SK-MEL-5 (cell line): ENCODE measurements around the gene AHSP. TPM values are rescaled to one million over a fixed set of nuclear protein-coding genes. Genes with fewer than 3 reads are reported as not detected.
"Not testable (repeated sequence)": the region's sequence is repeated elsewhere in the genome, so short reads cannot be mapped to it uniquely, and the experiment has no call there.

Experiments
- DNase-seq: peaks from one replicate; pipeline ENCODE4 v3.0.0-alpha.2; 2016; ENCODE audit warnings: low read depth, low spot score
- in situ Hi-C: cut with HindIII; loops from 2 replicates; pipeline ENCODE4 v1.10.0; 2016; ENCODE audit warnings: low sequenced_read_pairs, high pct_unique_total_duplicates, low pct_unique_long_range_greater_than_20kb
- total RNA-seq: library from RNA; depleted of rRNA; stranded (reverse); fragments of >200 nt; shearing (Covaris generic); gene quantifications from 2 replicates; pipeline ENCODE4 v1.2.3, GENCODE V29; 2014

The AHSP gene
- total RNA-seq, 1 experiment from 2014 or later = not detected

DNA sequence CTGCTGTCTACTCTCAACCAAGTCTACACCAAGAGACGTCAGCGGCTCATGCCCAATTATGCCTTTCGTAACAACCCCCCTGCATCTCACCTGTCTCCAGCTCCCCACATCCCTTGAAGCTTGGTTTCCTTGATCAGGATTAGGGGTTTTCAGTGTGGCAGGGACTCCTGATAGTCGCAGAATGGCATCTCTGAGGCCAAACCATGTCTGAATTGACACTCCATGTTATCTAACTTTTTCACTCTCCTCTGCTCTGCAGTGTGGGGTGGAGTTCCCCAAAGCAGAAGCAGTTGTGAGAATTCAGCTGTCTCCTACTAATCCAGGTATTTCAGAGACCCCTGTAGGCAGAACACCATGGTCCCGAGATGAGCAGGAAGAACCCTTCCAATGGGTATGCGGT, 5.6 kb upstream of the AHSP start:
- in situ Hi-C loops = no loop called here
- DNase-seq = no peak

DNA sequence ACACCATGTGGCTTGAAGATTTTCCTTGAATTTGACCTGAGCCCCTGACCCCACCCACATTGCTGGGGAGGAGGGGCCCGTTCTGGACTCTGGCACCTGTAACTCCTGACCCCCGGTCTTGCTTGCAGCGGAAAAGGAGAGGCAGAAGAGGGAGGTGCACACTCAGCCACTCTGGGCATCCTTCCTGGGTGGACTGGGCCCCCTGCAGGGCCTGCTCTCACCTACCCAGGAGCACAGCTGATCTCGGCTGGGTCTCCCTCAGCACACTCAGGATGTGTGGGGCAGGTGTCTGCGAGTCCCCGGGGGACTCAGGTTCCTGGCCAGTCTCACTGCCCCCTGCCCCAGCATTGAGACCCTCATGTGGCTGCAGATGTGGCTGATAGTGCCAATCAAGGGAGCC, 3.9 kb upstream of the AHSP start:
- DNase-seq, in situ Hi-C loops: not testable (repeated sequence)

DNA sequence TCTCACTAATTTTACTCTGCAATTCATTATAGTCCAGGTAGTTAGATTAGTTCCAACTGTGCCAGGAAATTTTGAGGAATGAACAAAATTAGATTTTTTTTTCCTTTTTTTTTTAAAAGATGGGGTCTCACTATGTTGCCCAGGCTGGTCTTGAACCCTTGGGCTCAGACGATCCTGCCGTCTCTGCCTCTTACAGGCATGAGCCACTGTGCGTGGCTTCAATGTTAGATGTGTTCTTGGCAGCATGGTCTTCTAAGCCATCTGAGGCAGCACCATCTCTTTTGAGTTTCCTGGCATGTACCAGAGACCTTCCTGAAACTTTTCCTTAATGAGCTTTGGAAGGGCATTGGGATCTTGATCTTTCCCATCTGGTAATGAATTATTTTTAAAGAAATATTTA, 2.6 kb upstream of the AHSP start:
- no peak for DNase-seq
- in situ Hi-C loops = no loop called here

DNA sequence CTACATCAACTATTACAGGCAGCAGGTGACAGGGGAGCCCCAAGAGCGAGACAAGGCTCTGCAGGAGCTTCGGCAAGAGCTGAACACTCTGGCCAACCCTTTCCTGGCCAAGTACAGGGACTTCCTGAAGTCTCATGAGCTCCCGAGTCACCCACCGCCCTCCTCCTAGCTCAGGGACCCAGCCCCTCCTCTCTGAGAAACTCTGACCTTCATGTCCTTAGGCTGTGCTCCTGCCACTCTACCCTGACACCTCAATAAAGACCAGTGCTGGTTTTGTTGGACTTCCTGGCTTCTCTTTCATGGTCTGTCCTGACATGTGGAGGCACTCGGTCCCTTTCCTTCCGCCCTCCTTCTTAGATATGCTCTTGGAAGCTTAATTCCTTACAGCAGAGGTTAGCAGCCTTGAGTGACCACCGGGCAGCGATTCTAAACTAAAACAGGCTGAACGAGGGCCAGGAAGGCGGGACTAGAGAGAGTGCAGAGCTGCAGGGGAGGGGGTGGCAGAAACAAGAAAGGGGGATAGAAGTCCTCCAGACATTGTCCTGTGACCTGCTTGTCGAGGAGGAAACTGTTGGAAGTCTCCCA, 915 bp downstream of the AHSP start:
- no peak for DNase-seq
- in situ Hi-C loops = no loop called here

DNA sequence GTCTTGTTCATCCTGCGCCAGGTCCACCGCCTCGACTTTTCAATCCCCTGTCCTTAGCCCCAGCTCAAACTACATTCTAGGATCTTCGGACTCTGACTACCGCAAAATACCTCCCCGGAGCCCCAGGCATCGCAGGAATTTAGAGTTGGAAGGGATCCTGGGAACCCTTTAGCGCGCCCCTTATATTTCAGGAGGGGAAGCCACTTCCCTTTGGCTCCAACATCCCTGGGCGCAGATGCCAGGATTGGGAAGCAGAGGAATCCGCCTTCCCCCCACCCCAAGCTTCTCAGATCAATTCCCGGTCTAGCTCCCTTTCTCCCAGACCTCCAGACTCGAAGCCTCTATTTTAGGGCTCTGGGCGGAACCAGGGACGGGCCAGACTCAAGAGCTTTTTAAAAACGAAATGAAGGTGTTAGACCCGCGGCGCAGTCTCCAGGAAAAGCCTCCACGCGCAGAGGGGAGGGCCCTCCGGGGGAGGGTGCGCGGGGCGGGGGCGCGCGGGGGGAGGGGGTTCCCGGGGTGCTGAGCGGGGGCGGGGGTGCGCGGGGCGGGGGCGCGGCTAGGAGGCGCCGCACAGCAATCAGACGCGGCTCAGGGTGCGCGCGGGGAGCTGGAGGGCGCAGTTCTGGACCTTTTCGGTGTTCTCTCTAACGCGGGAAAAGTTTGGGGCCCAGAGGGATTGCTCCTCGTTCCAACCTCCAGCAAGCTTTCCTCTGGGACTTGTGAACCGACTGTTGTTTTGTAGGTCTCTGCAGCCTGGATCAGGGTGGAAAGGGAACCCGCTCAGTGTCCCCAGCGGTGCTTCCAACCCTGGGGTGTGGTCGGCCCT, 1.6 kb downstream of the AHSP start:
- no peak for DNase-seq
- in situ Hi-C loops = no loop called here

DNA sequence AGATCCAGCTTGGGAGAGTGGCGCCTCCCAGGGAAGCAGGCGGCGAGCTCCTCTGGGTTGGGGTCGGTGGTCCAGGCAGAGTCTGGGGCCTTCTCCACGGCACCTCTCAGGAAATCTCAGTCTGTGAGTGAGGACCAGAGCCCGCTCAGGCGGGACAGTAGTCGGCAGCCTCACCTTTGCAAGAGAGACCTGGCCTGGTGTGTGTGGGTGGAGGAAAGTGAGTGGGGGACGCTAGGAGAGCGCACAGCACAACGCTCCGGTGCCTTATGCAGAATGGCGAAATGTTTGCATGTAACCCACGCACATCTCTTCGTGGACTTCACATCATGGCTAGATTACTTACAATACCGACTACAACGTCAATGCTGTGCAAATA, 2.2 kb downstream of the AHSP start:
- DNase-seq = no peak
- in situ Hi-C loops = no loop called here

DNA sequence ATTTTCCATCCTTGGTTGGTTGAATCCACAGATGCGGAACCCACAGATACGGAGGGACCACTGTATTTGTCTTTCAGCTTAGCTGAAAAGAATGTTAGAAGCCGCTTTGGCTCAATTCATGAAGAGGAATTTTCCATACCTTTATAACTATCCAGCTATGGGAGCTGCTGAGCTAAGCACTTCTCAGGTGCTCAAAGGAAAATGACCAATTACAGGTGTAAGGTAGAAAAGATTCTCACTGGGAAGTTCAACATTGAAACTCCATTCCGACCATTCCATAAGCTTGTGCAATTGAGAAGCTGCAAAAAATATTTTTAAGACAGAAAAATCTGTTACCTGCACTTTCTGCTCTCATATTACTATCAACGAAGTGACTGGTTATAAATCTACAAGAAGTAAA, 2.7 kb downstream of the AHSP start:
- in situ Hi-C loops = no loop called here

DNA sequence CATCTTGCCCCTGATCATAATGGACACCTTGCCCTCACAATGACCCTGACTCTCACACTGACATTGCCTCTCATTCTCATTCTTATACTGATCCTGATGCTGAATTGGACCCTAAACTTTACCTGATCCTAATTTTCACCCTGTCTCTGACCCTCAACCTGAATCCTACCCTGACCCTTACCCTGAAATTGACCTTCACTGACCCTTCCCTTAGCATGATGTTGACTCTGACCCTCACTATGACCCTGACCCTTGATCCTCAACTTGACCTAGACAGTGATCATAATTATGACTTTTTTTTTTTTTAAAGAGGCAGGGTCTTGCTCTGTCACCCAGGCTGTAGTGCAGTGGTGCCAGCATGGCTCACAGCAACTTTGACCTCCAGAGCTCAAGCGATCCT, 3.4 kb downstream of the AHSP start:
- in situ Hi-C loops = no loop called here
- DNase-seq = no peak

More for the DNA sequence above, 2.7 kb downstream of the AHSP start:
- no peak for DNase-seq

DNA sequence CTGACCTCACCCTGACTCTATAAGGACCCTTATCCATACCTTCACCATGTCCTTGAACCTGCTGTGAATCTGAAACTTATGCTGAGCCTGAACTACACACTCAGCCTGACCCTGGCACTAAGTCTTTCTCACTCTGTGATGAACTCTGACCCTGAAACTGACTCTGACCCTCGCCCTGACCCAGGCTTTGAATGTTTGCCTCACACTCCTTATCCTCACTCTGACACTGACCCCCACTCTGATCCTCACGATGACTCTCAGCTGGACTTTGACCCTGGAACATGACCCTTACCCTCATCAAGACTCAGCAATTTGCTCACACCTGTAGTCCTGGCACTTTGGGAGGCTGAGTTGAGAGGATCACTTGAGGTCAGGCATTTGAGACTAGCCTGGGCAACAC, 4.4 kb downstream of the AHSP start:
- DNase-seq = no peak
- in situ Hi-C loops = no loop called here

DNA sequence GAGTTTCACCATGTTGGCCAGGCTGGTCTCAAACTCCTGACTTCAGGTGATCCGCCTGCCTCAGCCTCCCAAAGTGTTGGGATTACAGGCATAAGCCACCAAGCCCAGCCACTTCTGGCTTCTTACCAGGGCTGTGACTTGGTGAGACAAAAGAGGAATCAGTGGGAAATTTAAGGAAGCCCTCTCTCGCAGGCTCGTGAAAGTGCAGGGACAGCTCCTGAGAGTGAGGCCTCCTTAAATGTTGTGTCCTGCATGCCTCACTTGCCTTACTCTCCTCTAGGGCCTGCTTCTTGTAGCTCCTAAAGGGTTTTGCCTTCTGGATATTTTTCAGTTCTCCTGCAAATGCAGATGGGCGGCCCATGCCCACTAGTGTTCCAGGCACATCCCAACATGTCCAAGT, 5.2 kb downstream of the AHSP start:
- no peak for DNase-seq
- in situ Hi-C loops = no loop called here

DNA sequence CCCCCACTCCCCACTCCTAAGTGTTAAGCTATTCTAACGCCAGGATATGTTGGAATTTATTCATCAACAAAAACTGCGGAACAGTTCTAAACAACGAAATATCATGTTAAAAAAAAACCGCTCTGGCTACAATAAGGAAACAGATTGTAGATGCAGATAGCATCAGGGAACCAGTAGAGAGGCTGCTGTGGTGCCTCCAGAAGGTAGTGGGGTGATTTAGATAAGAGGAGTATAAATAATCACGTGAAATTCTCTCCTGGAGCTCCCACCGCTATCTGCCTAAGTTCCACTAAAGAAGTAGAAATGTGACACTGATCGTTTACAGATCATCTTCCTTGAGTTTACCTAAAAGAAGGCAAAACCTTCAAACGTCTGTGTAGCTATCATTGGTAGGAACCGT, 8.0 kb downstream of the AHSP start:
- in situ Hi-C loops = no loop called here

DNA sequence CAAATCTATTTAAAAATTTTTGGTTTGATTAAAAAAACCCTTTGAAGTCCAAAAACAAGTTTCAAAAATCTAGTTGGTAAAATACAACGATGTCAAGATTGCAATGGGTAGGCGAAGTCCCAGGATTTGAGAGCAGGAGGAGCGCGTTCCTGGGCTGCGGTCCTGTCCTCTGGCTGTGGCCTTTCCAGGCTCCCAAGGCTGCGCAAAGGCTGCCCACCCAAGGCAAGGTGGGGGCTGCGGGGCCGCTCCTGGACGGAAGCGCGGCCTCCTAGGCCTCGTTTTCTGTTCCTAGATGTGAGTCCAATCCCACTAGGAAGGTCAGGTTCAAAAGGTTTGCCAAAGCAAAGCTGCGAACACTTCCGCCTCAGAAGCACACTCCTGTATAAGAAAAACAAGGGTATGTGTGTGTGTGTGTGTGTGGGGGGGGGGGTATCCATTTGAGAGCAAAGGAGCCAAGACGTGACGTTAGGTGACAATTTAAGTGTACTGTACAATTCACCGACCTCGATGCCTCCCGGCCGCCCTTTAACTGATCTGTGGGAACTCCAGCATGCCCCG, 9.2 kb downstream of the AHSP start:
- in situ Hi-C loops = no loop called here
- no peak for DNase-seq

More for the DNA sequence above, 8.0 kb downstream of the AHSP start:
- DNase-seq = no peak

DNA sequence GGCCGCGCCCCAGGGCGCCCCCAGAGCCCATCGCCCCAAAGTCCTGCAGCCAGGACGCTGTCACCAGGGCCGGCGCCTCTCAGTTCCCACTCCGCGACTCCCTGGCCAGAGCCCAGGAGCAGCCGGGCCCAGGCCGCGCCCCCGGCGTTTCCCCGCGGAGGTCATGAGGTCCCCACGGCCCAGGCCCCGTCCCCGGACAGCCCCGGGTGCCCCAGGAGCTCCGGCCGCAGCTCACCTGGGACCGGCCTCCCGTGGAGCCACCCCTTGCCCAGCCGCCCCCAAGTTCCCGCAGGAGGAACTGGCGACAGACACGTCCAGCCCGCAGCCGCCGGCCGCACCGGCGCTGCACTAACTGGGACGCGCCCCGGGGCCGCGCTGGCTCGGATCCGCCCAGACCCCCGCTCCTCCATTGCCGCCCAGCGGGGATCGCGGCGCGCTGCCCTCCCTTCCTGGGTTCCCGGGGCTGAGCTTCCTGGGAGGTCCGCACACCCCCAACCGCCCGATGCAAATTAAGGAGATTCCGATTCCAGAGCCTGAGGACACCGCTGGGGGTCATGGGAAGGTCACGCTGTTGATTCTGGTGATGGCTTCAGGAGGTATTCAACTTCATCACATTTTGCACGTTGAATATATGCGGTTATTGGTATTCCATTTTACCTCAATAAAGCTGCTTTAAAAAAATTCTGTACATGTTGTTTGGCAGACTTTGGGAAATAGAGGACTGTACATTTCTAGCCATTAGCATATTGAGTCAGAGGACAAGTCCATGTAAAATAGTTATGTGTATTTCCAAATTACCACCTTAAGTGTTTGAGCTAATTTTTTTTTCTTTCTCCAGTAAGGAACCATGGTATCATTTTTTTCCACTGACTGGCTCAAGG, 9.9 kb downstream of the AHSP start:
- no peak for DNase-seq
- in situ Hi-C loops = no loop called here

DNA sequence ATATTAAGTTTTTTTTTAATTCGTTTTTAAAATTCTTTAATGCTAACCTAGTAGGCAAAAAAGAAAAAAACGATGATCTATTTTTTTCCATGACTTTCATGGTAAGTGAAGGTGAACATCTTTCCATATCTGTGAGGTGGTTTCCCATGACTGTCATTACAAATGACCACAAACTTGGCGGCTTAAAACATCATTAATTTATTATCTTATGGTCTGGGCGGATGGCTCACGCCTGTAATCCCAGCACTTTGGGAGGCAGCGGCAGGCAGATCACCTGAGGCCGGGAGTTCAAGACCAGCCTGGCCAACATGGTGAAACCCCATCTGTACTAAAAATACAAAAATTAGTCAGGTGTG, 10.5 kb downstream of the AHSP start:
- in situ Hi-C loops = not testable (repeated sequence)

DNA sequence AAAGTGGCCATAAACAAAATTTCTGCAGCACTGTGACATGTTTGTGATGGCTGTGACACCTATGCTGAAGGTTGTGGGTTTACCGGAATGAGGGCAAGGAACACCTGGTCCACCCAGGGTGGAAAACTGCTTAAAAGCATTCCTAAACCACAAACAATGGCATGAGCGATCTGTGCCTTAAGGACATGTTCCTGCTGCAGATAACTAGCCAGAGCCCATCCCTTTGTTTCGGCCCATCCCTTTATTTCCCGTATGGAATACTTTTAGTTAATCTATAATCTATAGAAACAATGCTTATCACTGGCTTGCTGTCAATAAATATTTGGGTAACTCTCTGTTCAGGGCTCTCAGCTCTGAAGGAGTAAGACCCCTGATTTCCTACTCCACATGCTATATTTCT, 12.1 kb downstream of the AHSP start:
- DNase-seq, in situ Hi-C loops: not testable (repeated sequence)

More for the DNA sequence above, 10.5 kb downstream of the AHSP start:
- DNase-seq = not testable (repeated sequence)

DNA sequence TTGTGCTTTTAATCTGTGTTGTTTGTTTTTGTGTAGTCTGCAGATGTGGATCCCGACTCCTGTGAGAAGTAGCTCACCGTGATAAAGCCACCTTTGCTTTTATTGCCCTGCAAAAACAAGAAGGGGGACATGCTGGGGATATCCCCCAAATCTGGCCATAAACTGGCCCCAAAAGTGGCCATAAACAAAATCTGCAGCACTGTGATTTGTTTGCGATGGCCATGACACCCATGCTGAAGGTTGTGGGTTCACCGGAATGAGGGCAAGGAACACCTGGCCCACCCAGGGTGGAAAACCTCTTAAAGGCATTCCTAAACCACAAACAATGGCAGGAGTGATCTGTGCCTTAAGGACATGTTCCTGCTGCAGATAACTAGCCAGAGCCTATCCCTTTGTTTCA, 15.1 kb downstream of the AHSP start:
- in situ Hi-C loops = no loop called here
- no peak for DNase-seq

DNA sequence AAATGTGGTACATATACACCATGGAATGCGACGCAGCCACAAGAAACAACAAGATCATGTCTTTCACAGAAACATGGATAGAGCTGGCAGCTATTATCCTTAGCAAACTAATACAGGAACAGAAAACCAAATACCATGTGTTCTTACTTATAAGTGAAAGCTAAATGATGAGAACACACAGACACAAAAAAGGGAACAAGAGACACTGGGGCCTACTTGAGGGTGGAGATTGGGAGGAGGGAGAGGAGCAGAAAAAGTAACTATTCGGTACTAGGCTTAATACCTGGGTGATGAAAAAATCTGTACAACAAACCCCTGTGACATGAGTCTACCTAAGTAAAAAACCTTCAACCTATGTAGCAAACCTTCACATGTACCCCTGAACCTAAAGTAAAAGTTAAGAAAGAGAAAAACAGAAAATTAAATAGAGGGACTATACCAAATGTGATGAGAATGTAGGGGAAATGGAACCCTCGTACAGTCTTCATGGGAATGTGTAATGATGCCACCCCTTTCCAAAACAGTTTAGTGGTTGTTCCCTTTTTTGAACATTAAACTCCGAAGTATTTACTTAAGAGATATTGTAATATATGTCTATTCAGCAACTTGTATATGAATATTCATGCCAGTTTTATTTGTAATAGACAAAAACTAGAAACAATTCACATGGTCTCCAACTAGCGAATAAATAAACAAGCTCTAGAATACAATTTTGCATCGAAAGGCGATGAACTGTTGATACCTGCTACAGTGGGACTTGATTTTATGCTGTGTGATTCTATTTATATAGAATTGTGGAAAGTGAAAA, 33.9 kb downstream of the AHSP start:
- in situ Hi-C loops = no loop called here
- no peak for DNase-seq
